Right renal pelvis (tissue), 4 donors: ENCODE data around the gene PAFAH1B2. TPM values are rescaled to one million over a fixed set of nuclear protein-coding genes. Genes with fewer than 3 reads are reported as not detected.
A peak's percentile ranks its signal among the peaks of the same experiment; 100 is the strongest.
"Not testable (repeated sequence)": the region's sequence is repeated elsewhere in the genome, so short reads cannot be mapped to it uniquely, and the experiment has no call there.

ENCODE experiments used
- DNase-seq, 4 donors: peaks; one replicate each; pipeline ENCODE4 v3.0.0-alpha.2; 2013; ENCODE audit warnings: low read depth in 4 of 4, low spot score in 3 of 4, missing footprints in 1 of 4
- polyA plus RNA-seq, 4 donors: library from polyadenylated mRNA; unstranded; fragments of 120-200 nt; gene quantifications; one replicate each; pipeline ENCODE4 v1.2.1, GENCODE V29; 2013; ENCODE audit not compliant: insufficient read length in 4 of 4

Gene PAFAH1B2
- polyA plus RNA-seq, 4 donors, result 69.0 to 76.5 (median 72.1) TPM

DNA sequence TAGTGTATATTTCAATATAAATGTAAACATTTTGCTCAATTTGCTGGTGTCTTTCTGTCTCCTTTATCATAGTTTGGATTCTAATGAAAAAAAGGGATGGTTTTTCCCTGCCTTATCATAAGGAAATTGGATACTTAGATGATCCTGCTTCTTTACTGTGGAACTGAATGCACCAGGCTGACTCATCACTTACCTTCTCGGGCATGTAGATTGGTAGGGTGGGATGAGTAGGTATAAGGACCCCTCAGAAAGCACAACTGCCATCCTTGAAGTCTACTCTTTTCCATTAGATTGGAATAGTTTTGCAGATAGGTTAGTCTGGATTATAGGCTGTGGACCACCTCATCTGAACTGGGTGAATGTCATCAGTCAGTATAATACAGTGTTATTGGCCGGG lies 26.9 kb downstream of the PAFAH1B2 start:
- no peak for DNase-seq

DNA sequence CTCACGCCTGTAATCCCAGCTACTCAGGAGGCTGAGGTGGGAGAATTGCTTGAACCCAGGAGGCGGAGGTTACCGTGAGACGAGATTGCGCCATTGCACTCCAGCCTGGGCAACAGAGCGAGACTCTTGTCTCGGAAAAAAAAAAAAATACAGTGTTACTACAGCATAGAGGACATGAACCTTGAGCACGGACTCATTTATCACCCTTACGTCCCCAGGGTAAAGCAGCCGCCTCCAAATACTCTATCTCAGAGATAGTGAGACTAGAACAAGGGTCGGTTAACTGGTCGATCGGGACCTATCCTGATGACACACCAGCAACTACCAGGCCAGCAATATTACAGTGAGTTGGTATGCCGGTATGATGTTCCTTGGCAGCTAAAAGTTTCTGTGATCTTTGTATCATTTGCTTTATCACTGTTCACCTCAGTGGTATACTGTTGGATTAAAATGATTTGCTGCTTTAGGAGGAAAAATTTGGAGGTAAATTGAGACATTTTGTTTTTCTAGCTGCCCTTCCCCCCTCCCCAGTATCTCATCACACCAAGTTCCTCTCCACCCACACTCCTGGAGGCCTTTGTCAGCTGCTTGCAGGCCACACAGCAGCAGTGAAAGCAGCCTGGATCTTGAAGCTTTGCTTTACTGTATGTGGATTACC lies 27.4 kb downstream of the PAFAH1B2 start:
- no peak for DNase-seq

DNA sequence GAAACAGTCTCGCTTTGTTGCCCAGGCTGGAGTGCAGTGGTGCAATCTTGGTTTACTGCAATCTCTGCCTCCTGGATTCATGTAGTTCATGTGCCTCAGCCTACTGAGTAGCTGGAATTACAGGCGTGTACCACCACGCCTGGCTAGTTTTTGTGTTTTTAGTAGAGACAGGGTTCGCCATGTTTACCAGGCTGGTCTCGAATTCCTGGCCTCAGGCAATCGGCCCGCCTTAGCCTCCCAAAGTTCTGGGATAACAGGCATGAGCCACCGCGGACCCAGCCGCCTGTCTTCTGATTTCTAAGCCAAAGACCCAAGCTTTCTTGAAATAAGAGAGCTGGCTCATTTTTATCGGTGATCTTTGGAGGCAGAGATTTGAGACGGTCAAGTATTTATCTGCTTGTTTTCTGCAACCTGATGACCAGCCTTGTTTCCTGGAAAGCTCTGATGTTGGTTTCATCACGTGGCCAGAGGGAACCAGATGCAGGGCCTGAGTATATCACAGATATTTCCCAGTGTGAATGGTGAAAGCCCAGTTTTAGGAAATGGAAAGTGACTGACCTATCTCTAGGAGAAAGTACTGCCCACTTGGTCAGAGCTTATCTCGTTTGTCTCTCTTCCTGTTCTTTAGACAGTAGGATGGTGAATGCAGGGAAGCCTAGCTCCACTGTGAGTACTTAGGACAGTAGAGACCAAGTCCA lies 28.8 kb downstream of the PAFAH1B2 start:
- no peak for DNase-seq

DNA sequence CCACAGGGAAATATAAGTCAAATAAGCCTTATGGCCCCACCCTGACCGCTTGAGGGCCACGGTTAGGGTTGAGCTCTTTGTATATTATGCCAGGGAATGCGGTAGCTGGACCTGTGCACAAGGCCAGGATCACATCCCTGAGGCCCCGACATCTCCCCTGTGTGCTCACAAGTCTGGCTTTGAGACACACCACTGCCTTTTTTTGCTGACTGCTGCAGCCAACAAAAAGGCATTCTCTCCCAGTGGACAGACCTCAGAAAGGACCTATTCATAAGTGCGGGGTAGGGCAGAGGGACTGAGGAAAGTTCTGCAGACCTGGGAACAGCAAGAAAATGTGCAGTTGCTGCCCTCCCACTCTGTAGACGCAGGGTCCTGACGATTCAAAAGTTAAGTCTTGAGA lies 31.0 kb downstream of the PAFAH1B2 start:
- DNase-seq, result no peak

DNA sequence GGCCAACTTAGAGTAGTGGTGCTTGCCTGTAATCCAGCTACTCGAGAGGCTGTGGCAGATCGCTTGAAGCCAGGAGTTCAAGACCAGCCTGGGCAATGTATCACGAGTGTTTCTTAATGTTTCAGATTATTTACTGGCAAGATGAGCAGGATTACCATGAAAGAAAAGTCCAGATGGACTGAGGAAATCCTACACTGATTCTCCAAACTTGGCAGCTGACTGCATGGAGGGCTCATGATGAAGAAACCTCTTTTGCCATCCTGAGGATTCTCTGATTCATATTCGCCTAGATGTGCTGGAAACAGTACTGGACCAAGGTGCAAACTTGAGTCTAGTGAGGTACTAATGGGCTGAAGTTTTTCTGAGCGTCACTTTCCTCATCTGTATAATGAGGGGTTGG lies 31.7 kb downstream of the PAFAH1B2 start:
- DNase-seq, result no peak

DNA sequence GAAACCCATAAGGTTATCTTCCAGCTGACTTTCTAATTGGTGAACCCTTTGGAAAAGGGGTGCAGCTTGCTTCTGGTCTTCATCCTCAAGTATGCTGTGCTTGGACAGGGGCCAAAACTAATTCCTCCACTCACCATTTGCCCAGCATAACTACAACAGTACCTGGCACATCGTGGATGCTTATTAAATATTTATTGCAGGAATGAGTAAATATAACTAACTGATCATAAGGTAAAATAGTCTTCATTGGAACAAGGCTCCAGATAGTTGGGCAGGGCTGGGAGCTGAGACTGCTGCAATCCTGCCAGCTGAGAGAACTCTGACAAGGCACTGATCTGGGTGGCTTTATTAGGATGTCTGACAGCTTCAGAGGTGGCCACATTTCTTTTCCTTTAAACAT lies 32.1 kb downstream of the PAFAH1B2 start:
- no peak for DNase-seq

DNA sequence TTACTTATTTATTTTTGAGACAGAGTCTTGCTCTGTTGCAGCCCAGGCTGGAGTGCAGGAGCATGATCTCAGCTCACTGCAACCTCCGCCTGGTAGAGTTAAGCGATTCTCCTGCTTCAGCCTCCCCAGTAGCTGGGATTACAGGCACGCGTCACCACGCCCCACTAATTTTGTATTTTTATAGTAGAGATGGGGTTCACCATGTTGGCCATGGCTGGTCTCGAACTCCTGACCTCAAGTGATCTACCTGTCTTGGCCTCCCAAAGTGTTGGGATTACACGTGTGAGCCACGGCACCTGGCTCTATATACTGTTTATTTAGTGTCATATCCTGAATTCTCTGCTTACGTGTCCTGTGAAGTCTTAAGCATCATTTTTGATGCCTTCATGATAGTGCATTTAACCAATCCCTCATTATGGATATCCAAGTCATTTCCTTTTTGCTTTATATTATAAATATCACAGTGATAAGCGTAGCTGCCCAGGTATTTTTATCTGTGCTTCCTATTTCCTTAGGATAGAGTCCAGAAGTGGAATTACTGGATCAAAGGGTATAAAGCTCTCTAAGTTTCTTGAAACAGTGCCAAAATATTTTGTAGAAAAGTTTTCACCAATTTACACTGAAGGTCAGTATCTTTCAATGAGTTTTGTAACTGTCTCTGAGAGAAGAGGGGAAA lies 33.6 kb downstream of the PAFAH1B2 start:
- no peak for DNase-seq

DNA sequence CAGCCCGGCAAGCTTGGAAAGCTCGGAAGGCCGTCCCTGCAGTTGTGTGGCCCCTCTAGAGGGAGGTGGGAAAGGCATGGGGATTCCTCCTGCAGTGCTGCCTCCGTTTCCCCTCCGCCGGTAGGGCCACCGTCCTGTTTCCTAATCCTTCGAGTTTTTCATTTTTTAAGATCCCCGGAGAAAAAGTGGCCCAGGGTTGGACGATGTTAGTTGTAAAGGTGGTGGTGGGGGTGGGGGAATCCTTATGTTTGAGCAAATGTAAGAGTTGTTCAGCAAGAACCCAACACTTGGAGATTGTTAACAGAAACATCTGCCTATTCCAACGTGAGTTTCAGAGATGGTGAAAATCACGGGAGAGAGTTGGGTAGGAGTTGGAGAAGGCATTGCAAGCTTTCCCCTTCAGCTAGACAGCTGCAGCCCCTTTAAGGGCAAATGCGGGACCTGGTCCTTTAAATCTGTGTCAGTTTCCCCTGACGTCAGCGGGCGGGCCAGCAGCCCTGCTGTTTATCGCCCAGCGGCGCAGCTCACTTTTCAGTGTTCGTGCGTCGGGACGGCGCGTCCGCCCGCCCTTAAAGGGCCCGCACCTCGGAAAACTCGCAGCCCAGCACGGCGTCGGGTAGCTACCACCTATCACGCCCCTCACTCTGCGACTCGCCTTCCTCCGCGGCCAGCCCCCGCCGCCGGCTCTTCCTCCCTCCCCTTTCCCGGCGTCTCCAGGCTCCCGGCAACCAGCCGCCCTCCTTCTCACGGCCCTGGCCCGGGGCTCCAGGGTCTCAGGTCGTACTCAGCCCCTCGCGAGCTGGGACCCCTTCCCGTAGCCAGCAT lies 34.3 kb downstream of the PAFAH1B2 start, which contains the start of gene SIDT2:
Gene SIDT2 (plus strand): TSS at position 534 of the 825 bp plus-strand sequence. CDS start 521 bp downstream, outside the sequence.
- peak; percentile 89 to 93 (median 92) for DNase-seq

DNA sequence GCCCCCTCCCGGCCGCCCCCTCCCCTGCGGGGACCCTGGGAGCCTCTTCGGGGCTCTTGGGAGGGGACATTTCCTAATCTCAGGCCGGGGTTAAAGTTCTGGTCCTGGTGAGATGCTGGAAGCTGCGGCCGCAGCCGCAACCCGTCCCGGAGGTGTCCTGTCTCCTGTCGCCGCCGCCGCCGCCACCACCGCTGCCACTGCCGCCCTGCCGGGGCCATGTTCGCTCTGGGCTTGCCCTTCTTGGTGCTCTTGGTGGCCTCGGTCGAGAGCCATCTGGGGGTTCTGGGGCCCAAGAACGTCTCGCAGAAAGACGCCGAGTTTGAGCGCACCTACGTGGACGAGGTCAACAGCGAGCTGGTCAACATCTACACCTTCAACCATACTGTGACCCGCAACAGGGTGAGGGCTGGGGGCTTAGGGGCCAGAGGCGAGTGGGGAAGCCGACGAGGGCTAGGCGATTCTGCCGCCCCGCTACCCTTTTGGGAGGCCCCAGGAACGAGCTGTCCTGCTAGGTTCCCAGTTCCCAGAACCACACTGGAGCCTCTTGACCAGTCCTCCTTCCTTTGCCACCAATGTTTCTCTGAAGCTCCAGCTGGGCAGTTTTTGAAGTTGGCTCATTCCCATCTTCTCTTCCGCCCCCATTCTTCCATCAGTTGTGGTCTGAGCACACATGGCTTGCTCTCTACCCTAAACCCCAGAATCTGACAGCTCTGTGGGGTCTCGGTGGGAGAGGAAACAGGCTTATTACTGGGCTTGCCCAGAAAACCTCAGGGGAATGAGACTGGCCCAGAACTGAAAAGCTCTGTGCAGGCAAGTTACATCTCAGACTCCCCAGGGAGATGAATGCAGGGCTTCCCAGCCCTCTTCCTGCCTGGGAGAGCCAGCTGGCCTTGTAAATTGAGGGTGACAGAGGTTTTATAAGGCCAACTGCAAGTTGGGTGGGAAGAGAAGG lies 35.2 kb downstream of the PAFAH1B2 start:
- DNase-seq, result no peak

DNA sequence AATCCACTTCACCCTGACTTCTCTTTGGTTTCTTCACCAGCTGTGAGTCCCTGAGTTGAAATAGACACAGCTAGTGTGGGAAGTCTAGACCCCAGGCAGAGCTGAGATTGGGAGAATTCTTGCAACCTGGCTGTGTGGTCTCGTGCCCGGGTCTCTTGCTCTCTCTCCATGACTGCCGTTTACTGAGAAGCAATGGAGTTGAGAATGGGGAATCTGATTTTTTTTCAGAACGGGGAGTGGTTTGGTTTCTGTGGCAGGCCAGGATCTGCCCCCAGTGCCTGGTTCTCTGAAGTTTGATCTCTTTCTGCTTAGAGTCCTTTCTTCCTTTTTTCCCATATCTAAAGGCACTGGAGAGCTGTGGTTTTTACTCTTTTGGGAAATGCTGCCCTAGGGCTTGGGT lies 35.9 kb downstream of the PAFAH1B2 start:
- DNase-seq, result no peak

DNA sequence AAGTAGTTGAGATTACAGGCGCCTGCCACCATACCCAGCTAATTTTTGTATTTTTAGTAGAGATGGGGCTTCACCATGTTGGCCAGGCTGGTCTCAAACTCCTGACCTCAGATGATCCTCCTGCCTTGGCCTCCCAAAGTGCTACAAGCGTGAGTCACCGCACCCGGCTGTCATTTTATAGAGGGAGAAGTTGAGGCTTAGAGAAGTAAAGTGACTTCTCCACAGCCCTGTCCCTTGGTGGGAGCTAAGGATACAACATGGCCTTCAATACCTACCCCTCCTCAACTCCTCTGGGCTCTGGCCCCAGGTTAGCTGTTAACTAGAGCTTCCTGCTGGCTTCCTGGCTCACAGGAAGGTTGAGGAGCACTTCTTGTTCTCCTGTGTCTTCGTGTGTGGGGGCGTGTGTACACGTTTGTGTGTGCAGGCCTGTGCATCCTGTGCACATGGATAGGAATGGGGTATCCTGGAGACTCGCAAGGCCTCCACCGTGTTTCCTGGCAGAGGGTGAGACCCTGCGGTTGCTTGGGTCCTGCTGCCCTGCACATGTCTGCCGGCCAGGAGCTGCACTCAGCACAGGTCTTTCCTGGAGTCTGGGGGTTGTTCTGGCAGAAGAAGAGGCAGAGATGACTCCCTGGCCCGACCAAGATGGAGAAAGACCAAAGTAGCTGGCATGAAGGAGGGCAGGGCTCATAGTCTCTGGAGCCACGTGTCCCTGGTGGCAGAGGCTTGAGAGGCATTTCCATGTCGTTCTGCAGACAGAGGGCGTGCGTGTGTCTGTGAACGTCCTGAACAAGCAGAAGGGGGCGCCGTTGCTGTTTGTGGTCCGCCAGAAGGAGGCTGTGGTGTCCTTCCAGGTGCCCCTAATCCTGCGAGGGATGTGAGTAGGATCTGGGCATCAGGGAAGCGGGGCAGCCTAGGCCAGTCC lies 36.8 kb downstream of the PAFAH1B2 start:
- no peak for DNase-seq

DNA sequence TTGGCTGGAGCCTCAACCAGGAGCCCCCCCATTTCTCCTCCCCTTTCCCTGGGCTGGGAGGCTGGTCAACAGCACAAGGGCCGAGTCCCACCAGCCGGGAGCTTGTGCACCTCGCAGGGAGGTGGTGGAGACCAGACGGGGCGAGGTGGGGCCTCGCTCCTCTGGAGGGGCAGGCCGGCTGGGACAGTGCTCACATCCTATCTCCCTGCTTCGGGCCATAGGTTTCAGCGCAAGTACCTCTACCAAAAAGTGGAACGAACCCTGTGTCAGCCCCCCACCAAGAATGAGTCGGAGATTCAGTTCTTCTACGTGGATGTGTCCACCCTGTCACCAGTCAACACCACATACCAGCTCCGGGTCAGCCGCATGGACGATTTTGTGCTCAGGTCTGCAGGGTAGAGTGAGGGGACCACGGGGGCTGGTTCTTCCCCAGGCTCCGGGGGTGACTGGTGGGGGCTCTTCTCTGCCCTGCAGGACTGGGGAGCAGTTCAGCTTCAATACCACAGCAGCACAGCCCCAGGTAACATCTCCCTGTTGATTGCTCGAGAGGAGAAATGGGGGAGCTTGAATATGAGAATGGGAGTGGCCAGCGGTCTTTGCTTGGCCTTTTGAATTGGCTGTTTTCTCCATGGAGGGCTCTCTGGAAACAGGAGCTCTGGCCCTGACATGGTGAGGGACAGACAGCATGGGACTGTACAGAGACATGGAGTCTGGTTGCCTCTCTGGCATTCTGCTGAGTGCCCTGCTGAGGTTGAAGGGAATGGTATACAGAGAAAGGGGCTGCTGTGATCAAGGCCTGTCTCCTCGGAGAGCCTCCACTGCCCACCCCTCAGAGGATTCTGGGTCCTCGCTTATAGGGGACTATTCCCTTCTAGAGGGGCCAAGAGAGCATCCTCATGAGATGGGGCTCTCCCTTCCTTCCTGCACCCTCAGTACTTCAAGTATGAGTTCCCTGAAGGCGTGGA lies 37.8 kb downstream of the PAFAH1B2 start:
- no peak for DNase-seq

DNA sequence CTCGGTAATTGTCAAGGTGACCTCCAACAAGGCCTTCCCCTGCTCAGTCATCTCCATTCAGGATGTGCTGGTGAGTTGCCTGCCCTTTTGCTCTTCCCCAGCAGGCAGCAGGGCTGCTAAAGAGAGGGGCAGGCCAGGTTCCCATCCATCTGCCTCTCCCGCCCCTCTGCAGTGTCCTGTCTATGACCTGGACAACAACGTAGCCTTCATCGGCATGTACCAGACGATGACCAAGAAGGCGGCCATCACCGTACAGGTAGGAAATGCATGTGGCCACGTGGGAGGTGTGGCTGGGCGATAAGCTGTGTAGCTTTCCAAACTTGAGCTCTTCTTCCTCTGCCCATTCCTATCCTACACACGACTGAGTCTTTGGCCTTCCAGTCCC lies 38.5 kb downstream of the PAFAH1B2 start:
- DNase-seq, result no peak

DNA sequence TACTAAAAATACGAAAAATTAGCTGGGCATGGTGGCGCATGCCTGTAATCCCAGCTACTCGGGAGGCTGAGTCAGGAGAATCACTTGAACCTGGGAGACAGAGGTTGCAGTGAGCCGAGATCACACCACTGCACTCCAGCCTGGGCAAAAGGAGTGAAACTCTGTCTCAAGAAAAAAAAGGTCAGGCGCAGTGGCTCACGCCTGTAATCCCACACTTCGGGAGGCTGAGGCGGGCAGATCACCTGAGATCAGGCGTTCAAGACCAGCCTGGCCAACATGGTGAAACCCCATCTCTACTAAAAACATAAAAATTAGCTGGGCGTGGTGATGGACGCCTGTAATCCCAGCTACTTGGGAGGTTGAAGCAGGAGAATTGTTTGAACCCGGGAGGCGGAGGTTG lies 39.1 kb downstream of the PAFAH1B2 start:
- not testable (repeated sequence) for DNase-seq

DNA sequence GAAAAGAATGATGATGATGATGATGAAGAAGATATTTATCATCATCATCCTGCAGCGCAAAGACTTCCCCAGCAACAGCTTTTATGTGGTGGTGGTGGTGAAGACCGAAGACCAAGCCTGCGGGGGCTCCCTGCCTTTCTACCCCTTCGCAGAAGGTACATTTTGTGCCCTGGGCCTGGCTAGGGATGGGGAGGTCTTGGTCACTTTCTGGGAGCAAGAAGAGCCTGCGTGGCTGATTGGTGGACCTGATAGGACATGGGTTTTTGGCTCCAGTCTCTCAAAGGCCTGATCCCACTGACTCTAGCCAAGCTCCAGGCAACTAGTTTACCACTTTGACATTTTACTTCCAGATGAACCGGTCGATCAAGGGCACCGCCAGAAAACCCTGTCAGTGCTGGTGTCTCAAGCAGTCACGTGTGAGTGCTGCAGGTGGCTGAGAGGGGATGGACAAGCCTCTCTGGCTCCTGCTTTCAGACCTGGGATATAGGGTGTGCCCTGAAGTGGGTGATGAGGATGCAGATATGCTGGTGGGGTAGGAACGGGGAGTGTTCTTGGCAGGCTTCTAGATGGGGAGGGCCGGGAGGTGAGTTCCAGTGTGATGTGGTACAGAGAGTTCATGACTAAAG lies 39.8 kb downstream of the PAFAH1B2 start:
- DNase-seq, result no peak

DNA sequence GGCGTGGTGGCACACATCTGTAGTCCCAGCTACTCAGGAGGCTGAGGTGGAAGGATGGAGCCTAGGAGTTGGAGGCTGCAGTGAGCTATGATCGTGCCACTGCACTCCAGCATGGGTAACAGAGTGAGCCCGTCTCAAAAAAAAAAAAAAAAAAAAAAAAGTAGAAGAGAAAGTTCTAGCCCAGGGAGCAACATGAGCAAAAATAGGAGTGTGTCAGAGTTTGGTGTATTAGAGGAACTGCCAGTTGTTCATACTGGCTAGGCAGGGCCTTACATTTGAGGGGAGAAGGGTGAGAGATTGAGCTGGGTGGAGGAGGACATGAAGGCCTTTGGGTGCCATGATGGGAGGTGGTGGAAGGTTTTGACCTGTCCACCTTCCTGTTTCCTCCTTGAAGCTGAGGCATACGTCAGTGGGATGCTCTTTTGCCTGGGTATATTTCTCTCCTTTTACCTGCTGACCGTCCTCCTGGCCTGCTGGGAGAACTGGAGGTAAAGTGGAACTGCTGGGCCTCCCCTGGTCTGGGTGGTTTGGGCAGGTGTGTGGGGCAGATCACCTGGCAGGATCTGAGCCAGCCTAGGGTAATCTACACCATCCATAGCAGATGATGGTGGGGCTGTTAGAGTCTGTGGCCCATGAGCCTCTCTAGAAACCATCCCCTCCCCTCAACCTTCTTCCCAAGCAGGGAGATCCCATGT lies 41.8 kb downstream of the PAFAH1B2 start:
- DNase-seq, result no peak

DNA sequence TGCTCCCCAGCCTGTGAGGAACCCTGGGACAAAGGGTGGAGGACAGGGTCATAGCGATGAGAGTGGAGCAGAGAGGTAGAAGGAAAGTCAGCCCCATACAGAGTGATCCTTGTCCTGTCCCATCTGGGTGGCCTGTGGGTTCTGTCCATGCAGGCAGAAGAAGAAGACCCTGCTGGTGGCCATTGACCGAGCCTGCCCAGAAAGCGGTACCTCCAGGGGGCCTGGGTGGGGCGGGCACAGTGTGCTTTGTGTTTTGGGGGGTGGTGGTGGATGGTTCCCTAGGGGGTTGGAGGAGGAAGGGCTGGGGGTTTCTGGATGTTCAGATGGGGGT lies 42.3 kb downstream of the PAFAH1B2 start:
- no peak for DNase-seq
